ENCODE results near the gene RPL15.

- TF ChIP-seq CTCF (IDR thresholded peaks at IDR 0.05; ENCODE audit: insufficient read depth, low read depth, low read length) (no peak), EZH2 (IDR thresholded peaks at IDR 0.05; ENCODE audit: insufficient read depth, low read length) (no peak)
These were observed 3.3 kb downstream of the RPL15 start for GRCh38 chr3:23920151-23920655.

All from astrocyte (in vitro differentiated cells and primary cell).